Effector CD4-positive, alpha-beta T cell (primary cell): Measurements from ENCODE around the gene CLDND1.

Source experiments
- DNase-seq: peaks from one replicate; pipeline ENCODE4 v3.0.0-alpha.2; 2020

Gene CLDND1

GRCh38 chr3:98551236-98551635, 28.5 kb upstream of the CLDND1 start:
- no peak for DNase-seq

DNA sequence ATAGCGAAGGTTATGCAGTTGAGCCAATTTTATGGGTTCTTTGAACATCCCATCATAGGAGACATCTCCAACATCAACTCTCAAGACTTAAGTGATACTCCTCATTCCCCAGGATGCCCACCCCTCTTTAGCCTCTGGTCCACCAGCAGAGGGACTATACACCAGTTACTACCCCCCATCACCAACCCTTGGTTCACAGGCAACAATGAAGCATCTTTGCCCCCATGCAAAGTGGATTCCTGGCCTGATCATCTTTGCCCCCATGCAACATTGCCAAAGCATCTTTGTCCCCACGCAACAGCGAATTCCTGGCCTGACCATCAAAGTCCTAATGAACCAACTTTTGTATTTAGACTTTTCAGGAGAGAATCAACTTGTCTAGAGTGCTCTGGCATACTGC, 28.1 kb upstream of the CLDND1 start:
- DNase-seq, result no peak

GRCh38 chr3:98548544-98548943, 25.8 kb upstream of the CLDND1 start:
- DNase-seq, result no peak

DNA sequence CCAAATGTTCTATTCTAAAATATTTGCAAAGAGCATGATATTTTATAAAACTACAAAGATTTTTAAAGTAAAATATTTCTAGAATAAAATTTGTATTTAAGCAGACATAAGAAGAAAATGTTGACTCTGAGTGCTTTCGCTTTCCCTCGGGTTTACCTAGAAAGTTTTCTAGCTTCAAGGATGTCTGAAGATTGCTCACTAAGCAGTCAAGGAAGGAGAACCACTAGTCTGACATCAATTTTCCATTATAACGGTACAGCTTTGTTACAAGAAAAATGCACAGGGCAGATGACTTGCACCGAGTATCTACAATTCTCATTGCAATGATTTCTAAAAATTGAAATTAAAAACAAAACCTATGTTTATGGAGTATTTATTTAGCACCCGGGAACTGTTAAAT, 23.2 kb upstream of the CLDND1 start:
- no peak for DNase-seq

- DNase-seq, result no peak
Observed at GRCh38 chr3:98542623-98543022, 19.9 kb upstream of the CLDND1 start.

- DNase-seq, result no peak
Observed at GRCh38 chr3:98541695-98542094, 19.0 kb upstream of the CLDND1 start.

- DNase-seq, result no peak
Observed at GRCh38 chr3:98540346-98540745, 17.6 kb upstream of the CLDND1 start.

GRCh38 chr3:98536456-98537017, 13.8 kb upstream of the CLDND1 start:
- DNase-seq, result no peak

DNA sequence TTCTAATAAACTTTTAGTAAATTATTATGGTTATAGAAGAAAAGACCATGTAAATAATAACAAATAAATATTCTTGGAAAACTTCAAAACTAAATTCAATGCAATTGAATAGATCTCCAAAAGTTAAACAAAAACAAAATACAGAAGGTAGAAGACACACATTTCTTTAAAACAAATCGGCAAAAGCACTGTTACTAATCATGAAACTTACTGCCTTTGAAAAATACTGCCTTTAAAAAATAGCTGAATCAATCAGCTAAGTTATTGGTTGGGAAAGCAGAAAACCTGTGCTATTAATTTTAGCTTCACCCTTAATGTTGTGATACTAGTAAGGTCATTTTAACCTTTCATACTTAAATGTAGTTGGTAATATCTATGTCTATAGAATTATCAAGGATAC, 12.0 kb upstream of the CLDND1 start:
- no peak for DNase-seq

GRCh38 chr3:98534168-98534567, 11.5 kb upstream of the CLDND1 start:
- DNase-seq, result no peak

DNA sequence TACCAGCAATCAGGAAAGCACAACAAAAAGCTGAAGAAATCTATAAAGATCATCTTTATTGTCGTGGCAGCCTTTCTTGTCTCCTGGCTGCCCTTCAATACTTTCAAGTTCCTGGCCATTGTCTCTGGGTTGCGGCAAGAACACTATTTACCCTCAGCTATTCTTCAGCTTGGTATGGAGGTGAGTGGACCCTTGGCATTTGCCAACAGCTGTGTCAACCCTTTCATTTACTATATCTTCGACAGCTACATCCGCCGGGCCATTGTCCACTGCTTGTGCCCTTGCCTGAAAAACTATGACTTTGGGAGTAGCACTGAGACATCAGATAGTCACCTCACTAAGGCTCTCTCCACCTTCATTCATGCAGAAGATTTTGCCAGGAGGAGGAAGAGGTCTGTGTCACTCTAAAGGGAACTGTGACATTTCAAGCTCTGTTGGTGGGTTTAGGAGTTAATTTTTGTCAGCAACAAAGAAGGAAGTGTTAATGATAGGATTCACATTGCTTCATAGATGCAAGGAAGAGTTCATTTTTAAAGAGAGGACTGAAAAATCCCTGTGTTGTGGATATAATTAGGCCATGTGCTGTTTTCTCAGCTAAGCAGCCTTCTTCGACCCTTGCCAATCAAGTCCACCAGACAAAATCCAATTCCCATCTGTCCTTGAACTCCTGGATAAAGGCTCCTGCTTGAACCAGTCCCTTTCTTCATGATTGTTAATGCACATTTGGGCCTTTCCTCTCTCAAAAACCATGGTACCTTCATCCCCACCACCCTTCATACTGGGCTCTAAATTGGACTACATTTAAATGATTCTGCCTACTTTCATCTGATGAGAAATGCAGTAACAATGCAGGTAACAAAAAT, 10.2 kb upstream of the CLDND1 start:
- DNase-seq, result no peak

DNA sequence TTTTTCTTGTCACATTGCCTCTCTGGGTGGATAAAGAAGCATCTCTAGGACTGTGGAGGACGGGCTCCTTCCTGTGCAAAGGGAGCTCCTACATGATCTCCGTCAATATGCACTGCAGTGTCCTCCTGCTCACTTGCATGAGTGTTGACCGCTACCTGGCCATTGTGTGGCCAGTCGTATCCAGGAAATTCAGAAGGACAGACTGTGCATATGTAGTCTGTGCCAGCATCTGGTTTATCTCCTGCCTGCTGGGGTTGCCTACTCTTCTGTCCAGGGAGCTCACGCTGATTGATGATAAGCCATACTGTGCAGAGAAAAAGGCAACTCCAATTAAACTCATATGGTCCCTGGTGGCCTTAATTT, 9.6 kb upstream of the CLDND1 start:
- no peak for DNase-seq

DNA sequence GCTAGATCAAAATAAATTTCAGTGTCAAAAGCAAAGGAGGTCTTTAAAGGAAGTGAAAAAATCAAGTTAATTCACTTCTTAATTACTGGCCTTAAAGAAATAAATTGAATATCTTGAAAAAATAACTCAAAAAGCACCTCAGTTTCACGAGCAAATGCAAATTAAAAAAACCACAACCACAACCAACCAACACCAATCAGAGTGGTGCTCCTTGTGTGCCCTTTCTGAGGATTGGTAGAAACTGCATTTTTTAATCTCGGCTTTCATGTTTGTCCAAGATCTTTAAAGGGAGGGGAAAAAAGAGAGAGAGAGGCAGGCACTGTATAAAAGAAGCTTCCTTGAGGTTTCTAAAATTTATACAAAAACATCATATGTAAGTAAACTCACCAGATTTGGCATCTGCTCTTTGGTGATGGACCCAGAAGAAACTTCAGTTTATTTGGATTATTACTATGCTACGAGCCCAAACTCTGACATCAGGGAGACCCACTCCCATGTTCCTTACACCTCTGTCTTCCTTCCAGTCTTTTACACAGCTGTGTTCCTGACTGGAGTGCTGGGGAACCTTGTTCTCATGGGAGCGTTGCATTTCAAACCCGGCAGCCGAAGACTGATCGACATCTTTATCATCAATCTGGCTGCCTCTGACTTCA, 9.0 kb upstream of the CLDND1 start, which contains the start of gene GPR15:
GPR15 (plus strand) TSS at position 357 of the 653 bp plus-strand sequence; CDS start at position 413, 56 bp downstream.
- no peak for DNase-seq

GRCh38 chr3:98530676-98531075, 8.0 kb upstream of the CLDND1 start:
- no peak for DNase-seq

DNA sequence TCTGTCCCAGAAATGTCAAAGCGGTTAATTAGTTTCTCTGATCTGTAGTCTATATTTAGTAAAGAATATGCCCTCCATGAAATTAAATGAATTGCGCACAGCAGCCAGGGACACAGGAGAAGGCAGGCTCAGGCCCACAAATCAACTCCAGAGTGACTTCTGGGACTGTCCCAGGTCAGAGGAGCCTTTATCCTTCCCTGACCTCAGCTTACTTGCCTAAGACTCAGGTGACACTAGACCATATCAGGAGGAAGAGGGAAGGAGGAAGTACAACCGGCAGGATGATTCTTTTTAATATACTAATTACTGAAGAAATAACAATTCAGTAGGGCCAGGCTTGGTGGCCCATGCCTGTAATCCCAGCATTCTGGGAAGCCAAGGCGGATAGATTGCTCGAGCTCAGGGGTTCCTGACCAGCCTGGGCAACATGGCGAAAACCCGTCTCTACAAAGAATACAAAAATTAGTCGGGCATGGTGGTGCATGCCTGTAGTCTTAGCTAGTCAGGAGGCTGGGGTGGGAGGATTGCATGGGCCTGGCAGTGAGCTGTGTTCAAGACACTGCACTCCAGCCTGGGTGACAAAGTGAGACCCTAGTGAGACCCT, 7.3 kb upstream of the CLDND1 start:
- DNase-seq, result no peak

- DNase-seq, result no peak
Observed at GRCh38 chr3:98528474-98529346, 6.0 kb upstream of the CLDND1 start.

DNA sequence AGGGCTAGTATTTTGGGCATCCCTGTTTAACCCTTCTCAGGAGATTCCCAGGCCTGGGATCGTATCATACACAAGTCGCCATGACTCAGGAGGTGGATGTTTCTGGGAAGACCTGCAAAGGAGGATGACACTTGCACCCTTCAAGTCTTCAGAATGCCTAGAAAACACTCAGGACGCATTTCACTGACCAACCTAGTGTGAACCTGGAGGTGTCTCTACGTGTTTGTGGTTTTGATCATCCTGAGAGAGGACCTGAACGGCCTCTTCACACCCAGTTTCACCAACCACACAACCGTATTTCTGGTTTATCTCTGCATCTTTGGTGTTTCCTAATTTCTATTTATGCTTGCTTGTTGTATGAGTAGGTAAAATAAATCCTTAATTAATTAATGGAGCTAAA, 2.8 kb upstream of the CLDND1 start:
- no peak for DNase-seq

DNA sequence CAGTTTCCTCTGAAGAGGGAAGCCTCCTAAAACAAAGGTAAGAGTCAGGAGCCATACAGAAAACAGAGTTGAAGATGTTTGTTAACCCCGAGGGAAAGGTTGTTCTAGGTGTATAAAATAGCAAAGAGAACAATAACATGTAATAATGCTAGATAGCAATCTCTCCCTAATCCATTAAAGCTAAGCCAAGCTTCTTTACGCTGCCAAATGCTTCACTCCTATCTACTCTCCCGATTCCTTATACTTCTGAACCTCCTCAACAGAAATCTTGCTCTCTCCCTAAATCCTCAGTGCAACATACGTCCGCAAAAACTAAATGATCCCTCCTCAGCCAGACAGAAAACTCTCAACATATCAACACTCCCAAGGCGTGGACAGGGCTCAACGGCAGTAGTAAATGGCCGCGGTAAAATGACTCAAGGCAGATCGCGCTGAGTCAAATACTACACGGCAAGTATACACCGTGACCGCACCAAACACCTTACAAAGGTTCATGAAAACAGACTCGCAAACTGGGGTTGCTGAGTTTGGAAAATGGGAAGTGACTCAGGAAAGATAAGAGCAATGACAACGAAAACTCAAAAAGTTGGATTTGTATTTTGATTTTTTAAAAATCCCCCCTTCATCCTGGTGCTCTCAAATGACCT, 682 bp downstream of the CLDND1 start:
- peak; percentile 48 for DNase-seq

GRCh38 chr3:98519351-98519750, 3.4 kb downstream of the CLDND1 start:
- DNase-seq, result no peak

DNA sequence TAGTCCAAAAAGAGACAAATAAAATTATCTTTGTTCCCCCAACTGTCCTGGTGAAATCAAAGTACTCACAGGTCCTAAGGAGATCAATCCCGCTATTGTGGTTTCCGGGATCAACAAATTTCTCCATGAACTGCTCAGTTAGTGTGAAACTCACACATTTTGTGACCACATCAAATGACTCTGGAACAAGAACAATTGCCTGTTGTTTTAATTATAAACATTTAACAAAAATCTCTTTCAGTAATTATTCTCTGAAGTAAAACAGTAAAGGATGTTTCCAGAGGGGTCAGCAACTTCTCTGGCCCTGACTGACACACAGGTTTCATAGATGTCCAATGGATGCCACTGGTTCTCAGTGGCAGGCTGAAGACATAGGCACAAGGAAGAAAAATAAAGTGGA, 3.9 kb downstream of the CLDND1 start:
- no peak for DNase-seq

DNA sequence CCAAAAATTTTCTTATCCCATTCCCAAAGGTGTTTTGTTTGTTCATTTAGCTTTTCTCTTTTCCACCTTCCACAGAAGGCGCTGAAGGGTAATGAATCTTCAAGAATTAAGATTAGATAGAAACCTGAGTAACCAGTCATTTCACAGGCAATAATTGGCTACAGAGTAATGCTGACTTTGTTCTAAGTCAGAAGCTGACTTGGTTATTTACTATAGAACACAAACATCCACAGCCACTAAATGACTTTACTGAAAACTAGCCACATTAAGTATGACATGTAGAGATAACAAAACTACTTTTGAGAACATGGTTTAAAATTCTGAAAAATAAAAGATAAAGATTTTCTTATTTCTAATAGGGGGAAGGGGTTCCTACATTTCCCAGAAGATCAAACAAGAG, 7.8 kb downstream of the CLDND1 start:
- no peak for DNase-seq

DNA sequence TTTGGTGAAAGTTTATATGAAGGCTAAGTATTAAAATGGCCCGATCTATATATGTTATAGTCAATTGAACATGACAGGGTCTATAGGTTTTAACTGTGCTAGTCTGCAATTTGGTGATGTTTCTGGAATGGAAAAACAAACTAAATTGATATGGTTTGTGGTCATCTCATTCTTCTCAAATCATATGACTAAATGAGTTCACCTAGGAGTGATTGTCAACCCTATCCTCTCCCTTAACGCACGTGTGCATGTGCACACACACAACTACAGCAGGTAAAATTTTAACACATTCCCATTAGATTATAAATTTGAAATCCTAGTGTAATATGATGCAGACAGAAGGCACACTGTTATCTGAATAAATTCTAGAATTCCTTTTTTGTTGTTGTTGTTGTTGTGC, 9.0 kb downstream of the CLDND1 start:
- no peak for DNase-seq
